ENCODE results near the gene ABHD17B.

- TF ChIP-seq, protein P1, sequence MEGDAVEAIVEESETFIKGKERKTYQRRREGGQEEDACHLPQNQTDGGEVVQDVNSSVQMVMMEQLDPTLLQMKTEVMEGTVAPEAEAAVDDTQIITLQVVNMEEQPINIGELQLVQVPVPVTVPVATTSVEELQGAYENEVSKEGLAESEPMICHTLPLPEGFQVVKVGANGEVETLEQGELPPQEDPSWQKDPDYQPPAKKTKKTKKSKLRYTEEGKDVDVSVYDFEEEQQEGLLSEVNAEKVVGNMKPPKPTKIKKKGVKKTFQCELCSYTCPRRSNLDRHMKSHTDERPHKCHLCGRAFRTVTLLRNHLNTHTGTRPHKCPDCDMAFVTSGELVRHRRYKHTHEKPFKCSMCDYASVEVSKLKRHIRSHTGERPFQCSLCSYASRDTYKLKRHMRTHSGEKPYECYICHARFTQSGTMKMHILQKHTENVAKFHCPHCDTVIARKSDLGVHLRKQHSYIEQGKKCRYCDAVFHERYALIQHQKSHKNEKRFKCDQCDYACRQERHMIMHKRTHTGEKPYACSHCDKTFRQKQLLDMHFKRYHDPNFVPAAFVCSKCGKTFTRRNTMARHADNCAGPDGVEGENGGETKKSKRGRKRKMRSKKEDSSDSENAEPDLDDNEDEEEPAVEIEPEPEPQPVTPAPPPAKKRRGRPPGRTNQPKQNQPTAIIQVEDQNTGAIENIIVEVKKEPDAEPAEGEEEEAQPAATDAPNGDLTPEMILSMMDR (IDR thresholded peaks at IDR 0.05; ENCODE audit: extremely low read depth in 1 of 2, insufficient read depth in 1 of 2, low read depth in 1 of 2, low read length in 2 of 2) = no peak
- no peak for TF ChIP-seq GATA2 (IDR thresholded peaks at IDR 0.05; ENCODE audit: insufficient read depth, insufficient read length, low read depth, low read length)
Measured at GRCh38 chr9:71835596-71835995, 75.4 kb downstream of the ABHD17B start.
